Measurements from ENCODE around the gene AKR7A3.
"Not testable (repeated sequence)": the region's sequence is repeated elsewhere in the genome, so short reads cannot be mapped to it uniquely, and the experiment has no call there.

AKR7A3 gene

DNA sequence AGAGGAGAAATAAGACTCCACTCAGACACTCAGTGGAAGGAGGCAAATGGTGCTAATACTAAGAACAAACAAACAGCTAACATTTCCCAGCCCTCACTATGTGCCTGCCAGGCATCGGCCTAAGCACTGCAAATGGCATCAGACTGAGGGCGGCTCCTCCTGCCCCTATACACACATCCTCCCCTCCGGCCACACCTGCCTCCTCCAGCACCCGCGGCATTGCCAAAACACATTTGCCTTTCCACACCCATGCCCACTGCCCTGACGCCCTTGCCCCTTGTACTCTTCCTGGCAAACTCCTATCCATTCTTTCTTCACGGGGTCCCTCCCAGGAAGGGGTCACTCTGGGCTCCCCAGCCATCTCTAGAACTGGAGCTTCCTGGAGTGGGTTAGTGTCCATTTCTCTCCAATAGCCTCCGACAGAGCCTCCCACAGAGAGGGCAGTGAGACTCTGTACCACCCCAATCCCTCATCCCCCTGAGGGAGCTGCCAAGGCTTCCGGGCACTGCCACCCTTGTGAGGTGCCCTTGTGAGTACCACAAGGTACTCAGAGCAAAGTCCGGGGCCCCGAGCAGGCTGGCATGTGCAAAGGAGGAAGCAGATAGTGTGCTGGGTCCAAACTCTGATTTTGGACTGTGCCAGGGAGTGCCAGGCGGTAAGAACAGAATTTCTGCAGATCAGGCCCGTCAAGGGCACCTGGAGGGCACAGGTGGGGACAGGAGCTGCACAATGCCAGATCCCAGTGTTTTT is 959 bp downstream of the AKR7A3 start:
- DNase-seq, result no peak

DNA sequence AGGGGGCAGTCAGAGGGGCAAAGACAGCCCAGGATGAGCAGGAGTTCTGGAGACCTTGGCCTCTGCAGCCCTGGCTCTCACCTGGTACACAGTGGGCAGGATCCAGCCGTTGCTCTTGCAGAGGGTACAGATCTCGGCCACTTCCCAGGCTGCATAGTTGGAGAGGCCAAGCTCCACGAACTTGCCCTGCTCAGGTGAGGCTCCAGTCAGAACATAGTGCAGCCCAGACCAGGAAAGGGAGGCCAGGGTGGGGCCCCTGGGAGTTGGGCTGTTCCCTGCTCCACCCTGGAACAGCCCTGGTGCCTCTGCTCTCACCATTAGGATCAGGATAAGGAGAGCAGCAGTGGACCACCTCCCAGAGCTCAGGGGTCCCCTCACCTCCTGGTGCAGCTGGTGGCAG is 2.8 kb downstream of the AKR7A3 start:
- not testable (repeated sequence) for DNase-seq

DNA sequence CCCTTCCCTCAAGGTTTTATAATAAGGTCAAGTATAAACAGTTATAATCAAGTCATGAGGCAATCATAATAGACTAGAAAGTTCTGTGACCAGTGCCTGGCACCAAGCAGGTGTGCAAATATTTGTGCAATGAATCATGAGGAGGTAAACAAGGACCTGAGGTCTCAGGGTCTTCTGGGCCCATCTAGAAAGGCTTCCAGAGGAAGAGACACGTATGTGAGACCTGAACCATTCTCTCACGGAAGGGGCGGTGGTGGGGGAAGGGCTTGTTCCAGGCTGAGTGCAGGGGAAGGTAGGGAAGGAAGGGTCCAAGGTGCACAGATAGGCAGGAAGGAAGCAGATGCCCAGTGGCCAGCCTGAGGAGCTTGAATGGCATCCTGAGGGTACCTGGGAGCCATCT is 3.2 kb downstream of the AKR7A3 start:
- not testable (repeated sequence) for DNase-seq

DNA sequence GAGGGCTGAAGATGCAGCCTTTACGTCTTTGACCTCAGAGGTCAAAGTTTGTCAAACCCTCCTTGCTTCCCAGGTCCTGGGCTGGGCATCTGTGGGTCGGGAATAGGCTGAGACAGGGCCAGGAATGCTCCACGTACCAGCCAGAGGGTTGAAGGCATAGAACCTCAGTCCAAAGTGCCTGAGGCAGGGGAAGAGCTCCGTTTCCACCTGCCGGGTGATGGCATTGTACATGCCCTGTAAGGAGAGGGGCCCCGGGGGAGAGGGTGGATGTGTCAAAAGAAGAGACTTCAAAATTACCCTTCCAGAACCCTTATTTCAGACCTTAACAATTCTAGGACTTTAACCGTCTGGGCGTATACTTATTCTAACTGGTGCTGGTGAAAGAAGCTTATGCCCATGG is 3.7 kb downstream of the AKR7A3 start:
- no peak for DNase-seq

DNA sequence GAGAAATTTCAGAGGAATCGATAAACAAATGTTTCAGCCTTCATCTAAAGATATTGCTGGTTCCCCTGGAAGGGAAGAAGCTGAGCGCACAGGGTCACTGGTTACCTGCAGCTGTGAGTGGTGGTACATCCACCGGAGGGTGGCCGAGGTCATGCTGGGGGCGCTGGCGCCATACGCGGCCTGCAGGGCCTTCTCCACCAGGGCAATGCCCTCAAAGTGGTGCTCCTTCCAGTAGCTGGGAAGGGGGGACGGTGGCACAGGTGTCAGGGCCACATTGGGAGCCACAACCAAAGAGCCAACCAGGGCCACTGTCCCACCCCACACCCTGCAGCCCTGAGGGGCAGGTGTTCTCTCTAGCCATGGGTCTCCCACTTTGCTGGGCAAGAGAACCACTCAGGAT is 4.7 kb downstream of the AKR7A3 start:
- no peak for DNase-seq

DNA sequence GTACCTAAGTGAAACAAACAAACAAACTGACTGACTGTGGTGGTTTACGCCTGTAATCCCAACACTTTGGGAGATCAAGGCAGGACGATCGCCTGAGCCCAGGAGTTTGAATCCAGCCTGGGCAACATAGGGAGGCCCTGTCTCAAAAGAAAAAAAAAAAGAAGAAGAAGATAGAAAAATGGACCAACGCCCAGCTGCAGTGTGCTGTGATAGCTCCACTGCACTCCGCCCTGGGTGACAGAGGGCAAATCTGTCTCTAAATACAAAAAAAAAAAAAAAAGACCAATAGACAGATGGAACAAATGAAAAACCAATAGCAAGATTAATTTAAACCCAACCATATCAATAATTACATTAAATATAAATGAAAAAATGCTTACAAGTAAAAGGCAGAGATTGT is 13.9 kb downstream of the AKR7A3 start:
- no peak for DNase-seq

DNA sequence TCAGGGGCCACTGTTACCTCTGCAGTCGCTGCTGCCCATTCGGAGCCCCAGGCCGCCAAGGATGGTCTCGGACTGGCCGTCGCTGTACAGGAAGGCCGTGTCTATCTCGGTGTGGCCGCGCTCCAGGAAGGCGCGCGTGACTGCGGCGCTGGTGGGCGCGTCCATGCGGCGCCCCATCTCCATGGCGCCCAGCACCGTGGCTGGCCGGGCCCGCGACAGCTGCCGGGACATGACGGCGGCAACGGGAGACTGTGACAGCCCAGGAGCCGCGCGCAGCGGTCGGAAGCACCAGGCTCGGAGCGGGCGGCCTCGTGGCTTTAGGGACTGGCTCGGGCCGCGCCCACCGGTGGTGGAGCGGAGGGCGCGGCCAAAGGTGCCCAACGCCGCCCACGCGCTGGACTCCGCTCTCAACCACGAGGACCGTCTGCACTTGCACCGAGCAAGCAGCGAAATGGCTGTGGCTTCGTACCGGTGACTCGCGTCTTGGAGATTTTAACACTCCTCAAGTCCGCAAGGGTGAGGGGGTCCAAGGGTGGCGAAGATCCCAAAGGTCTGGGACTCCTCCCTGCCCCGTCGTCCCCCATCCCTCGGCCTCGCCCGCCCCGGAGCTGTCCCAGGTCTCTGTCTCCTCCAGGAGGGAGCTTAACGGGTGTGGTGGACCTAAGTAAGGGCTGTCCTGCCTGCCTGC is 14.6 kb downstream of the AKR7A3 start:
- DNase-seq, result not testable (repeated sequence)

DNA sequence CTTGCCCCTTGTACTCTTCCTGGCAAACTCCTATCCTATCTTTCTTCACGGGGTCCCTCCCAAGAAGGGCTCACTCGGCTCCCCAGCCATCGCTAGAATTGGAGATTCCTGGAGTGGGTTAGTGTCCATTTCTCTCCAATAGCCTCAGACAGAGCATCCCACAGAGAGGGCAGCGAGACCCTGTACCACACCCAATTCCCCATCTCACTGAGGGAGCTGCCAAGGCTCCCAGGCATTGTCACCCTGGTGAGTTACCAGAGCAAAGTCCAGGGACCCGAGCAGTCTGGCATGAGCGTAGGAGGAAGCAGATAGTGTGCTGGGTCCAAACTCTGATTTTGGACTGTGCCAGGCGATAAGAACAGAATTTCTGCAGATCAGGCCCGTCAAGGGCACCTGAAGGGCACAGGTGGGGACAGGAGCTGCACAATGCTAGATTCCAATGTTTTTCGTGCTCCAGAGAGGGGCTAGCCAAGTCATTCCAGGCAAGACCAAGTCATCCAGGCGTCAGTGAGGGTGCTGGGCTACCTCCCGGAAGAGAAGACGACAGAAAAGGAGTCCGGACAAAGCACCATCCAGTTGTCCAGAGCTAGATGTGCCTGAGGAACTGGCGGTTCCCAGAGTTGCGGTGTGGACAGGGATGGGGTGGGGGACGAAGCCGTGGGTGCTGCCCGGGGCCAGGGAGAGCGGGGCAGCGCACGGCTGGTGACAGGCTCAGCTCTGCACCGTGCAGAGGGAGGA is 15.3 kb downstream of the AKR7A3 start:
- DNase-seq, result no peak

DNA sequence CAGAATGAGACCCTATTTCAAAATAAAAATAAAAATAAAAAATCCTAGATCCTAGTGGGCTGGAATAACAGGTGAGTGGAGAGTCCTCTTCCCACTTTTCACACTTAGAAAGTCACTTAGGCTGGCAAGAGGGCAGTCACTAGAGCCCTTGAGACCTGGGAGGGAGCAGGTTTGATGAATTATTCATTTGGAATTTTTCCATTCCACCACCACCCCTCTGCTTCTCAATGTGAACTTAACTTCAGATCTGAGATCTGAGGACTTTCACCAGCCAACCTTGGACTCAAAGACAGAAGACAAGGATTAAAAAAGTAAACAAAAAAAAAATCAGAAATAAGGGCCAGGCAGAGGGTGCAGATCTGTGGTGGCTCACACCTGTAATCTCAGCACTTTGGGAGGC is 16.5 kb downstream of the AKR7A3 start:
- DNase-seq, result no peak

DNA sequence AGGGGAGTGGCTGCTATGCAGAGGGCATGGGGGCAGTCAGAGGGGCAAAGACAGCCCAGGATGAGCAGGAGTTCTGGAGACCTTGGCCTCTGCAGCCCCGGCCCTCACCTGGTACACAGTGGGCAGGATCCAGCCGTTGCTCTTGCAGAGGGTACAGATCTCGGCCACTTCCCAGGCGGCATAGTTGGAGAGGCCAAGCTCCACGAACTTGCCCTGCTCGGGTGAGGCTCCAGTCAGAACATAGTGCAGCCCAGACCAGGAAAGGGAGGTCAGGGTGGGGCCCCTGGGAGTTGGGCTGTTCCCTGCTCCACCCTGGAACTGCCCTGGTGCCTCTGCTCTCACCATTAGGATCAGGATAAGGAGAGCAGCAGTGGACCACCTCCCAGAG is 18.2 kb downstream of the AKR7A3 start:
- not testable (repeated sequence) for DNase-seq

DNA sequence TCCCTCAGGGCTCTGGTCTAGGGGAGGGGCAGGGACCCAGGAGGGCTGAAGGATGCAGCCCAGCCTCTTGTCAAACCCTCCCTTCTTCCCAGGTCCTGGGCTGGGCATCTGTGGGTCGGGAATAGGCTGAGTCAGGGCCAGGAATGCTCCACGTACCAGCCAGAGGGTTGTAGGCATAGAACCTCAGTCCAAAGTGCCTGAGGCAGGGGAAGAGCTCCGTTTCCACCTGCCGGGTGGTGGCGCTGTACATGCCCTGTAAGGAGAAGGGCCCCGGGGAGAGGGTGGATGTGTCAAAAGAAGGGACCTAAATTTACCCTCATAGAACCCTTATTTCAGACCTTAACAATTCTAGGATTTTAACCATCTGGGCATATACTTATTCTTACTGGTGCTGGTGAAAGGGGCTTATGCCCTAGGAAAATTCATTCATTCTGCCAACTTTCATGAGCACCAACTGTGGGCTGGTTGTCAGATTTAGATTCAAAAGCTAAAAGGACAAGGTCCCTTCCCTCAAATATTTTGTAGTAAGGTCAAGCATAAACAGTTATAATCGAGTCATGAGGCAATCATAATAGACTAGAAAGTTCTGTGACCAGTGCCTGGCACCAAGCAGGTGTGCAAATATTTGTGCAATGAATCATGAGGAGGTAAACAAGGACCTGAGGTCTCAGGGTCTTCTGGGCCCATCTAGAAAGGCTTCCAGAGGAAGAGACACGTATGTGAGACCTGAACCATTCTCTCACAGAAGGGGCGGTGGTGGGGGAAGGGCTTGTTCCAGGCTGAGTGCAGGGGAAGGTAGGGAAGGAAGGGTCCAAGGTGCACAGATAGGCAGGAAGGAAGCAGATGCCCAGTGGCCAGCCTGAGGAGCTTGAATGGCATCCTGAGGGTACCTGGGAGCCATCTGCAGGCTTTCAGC is 18.9 kb downstream of the AKR7A3 start:
- DNase-seq, result not testable (repeated sequence)

DNA sequence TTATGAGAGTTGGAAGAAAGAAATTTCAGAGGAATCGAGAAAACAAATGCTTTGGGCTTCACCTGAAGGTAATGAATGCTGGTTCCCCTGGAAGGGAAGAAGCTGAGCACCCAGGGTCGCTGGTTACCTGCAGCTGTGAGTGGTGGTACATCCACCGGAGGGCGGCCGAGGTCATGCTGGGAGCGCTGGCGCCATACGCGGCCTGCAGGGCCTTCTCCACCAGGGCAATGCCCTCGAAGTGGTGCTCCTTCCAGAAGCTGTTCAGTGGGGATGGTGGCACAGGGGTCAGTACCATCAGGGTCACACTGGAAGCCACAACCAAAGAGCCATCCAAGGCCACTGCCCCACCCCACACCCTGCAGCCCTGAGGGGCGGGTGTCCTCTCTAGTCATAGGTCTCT is 20.1 kb downstream of the AKR7A3 start:
- no peak for DNase-seq

DNA sequence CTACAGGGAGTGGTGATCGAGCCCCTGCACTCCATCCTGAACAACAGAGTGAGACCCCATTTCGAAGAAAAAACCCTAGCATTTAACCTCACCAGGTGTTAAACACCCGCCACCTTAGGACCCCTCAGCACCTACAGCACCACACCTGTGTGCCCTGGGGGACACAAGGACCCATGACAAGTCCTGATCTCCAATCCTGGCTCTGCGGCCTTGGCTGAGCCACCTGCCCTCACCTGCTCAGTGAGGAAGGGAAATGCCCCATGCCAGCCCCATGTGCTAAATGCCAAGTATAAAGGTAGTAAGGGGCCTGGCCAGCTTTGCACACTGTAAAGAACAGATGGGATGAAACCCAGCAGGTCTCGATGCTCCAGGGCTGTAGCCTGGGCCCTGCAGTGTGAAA is 25.8 kb downstream of the AKR7A3 start:
- DNase-seq, result no peak

DNA sequence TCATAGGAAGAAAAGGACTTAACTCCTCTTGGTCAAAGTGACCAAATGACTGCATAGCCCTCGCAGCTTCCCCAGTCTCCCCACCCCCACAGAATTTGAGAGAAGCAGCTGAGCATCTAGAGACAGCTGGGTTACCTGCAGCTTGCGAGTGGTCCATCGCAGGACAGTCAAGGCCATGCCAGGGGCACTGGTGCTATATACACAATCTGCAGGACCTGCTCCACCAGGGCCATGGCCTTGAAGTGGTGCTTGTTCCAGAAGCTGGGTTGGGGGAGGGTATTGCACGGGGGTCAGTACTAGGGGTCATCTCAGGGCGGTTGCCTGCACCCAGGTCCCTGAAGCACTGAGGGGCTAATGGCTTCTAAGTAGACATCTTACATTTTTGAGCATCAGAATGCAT is 26.5 kb downstream of the AKR7A3 start:
- DNase-seq, result no peak

DNA sequence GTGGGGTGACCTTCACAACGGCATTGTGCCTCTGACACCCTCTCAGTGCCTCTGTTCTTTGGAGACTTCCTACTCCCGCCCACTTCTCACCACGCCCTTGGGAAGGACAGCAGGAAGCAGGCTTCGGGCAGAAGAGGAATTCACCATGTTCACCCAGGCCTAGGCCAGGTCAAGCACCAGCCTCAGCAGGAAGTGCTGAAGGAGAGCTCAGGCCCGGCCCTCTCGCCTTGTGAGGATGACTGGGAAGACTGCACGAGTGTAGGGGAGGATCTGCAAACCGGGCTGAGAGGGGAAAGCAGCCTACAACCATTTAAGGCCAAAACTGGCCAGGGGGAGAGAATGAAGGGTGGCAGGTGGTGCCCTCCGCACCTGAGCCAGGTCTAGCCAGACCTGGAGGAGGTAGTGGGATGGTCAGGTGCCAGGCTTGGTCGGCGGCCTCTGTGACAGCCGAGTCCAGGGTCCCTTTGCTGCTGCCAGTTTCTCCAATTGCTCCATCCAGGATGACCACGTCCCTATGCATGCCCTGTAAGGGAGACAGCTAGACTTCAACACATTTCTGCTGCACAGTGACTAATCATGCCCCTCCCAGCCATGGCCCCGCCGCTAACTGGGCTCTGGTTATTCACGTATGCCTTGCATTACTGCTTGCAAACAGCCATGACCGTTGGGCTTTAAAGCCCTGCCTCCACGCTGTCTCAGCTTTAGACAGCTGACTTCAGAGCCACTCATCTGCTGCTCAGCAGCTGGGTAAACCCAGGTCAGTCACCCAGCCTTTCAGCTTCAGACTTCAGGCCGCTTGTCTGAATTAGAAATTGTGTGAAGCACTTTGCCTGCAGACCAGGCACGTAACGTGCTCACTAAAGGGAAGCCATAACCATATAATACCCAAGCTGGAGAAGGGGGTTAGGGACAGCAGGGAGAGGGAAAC is 28.1 kb downstream of the AKR7A3 start:
- DNase-seq, result no peak

DNA sequence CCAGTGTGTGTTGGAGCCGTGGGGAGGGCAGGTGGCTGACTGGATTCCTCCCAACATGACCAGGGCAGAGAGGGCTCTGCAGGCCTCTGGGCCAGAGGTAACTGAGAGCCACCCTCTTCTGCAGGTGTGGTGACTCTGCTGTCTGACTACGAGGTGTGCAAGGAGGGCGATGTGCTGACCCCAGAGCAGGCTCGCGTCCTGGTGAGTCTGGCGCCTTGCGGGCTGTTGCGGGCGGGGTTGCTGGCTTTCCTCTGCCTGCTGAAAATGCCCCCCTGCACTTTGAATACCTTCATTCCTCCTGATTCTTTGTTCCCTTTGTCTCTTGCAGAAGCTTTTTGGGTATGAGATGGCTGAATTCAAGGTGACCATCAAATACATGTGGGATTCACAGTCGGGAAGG is 30.2 kb downstream of the AKR7A3 start:
- DNase-seq, result no peak

DNA sequence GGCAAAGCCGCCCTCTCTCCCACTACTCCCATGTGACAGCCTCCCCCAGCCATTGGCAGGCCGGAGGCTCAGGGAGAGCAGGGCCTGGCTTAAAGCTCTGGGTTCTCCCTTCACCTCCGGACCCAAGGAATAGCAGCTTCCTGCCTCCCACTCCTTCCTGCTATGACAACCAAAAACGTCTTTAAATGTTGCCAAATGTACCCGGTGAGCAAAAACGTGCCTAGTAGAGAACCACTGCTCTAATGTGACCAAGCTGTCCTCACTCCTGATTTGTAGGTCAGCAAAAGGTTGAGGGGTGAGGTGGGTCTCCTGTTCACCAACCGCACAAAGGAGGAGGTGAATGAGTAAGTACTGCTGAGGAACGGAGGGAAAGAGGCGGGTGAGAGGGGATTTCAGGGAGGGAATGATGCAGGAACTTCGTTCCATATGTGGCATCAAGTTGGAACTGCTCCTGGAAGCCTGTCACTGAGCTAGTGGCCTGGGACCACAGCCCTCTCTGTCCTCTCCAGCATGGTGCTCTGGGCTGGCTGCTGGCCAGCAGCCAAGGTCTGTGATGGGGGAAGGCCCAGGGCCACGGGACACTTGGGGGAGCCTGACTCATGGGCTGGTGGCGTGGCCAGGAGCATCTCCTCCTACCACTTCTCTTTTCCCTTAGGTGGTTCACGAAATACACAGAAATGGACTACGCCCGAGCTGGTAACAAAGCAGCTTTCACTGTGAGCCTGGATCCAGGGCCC is 31.2 kb downstream of the AKR7A3 start:
- DNase-seq, result no peak

DNA sequence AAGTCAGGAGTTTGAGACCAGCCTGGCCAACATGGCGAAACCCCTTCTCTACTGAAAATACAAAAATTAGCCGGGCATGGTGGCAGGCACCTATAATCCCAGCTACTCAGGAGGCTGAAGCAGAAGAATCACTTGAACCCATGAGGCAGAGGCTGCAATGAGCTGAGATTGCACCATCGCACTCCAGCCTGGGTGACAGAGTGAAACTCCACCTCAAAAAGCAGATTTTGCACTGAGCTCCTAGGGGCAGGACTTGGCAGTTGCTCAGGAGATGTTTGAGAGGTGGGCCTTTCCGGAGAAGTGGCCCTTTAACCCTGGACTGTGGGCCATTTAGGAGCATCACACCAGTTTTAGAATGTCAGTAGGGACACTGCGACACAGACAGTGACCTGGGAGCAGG is 32.3 kb downstream of the AKR7A3 start:
- not testable (repeated sequence) for DNase-seq

DNA sequence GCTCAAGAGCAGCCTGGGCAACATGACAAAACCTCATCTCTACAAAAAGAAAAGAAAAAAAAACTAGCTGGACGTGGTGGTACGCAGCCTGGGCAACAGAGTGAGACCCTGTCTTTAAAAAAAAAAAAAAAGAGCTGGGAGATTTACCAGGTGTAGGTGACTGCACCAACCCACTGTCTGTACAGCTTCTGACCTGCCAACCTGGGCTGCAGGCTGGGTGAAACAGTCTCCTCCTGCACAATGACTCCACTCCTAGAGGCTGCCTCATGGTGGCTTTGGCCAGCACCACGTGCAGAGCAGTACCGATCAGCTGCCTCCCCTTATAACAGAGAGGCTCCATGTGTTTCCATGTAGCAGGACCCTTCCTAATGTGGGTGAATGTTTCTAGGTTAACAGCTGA is 33.3 kb downstream of the AKR7A3 start:
- no peak for DNase-seq

DNA sequence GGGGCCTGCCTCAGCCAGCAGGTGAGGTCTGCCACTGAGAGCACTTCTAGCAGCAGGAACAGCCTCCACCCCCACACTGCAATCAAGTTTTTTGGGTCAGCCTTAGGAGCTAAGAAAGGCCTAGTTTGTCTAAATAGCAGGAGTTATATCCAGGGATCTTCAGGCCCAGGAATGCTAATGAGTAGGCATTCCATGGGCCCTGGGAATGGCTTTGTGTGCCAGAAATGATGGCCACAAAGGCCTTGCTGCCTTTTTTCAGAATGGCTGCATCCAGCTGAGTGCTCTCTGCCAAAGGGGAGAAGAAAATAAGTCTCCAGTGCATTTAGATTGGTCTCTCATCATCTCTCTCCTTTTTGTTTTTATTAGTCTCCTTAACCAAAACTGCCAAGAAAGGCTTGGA is 34.2 kb downstream of the AKR7A3 start:
- DNase-seq, result no peak

Measured in NCI-H526 (cell line).